ENCODE results near the gene TMEM86B.

DNA sequence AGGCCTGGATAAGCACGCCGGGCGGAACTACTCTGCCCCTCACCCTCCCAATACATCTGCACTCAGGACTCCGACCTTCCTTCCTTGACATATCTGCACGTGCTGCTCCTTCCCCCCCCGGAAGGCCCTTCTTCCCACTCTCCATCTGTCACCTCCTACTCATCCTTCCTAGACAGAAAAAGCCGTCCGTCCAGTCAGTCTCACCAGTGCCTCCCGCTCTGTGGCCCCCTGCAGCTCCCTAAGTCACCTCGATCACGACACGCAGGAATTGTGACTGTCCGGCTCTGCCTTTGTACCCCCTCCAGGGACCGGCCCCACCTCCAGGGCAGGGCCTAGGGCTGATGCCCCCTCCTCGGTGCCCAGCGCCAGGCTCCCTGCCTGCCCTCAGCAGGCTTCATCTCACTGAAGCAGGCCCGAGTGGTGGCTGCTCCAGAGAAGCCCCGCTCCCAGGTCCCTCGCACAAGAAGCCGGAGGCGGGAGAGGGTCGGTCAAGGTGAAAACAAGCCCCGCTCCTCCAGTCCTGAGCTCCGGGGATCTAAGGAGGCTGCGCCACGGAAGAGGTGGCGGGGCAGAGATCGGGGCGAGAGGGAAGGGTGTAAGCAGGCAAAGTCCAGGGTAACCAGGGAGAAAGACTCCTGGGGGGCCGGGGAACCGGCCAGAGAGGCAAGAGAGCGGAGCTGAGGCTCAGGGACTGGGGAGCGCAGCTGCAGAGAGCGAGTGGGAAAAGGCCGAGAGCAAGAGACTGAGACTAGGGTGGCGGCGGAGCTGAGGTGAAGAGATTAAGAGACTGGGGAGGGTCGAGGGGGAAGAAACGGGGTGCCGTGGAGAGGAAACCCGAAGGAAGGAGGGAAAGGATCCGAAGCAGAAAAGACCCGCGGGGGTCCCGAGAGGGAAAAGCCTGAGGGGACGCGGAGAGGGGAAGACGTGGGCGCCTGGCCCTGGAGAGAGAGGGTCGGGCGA lies 29.2 kb upstream of the TMEM86B start:
- no peak for TF ChIP-seq CTCF (conservative IDR thresholded peaks at IDR 0.05; ENCODE audit: low read depth, low read length)
- no peak for TF ChIP-seq EZH2 (IDR thresholded peaks at IDR 0.05; ENCODE audit: borderline replicate concordance, low read depth, low read length, poor library complexity, severe bottlenecking)

All from A673 (cell line).